H9 (cell line): Measurements from ENCODE around the gene PRR33. TPM values are rescaled to one million over a fixed set of nuclear protein-coding genes. Genes with fewer than 3 reads are reported as not detected.

Experiments used
- DNase-seq: peaks from one replicate; pipeline ENCODE4 v3.0.0-alpha.2; 2017
- H2AFZ ChIP-seq: one replicate; pipeline ENCODE4 v1.6.1; 2013; ENCODE audit warnings: mild to moderate bottlenecking, low read length, control low read depth, moderate library complexity
- H2AK5ac ChIP-seq: 2 replicates; pipeline ENCODE4 v1.6.1; 2013; ENCODE audit warnings: low read length, control low read depth, mixed read lengths; ENCODE audit not compliant: insufficient read length
- H2BK120ac ChIP-seq: one replicate; pipeline ENCODE4 v1.6.1; 2013; ENCODE audit warnings: low read depth, mild to moderate bottlenecking, low read length, control low read depth, inconsistent platforms; ENCODE audit not compliant: poor library complexity, severe bottlenecking
- H2BK12ac ChIP-seq: 2 replicates; pipeline ENCODE4 v1.6.1; 2013; ENCODE audit warnings: low read length, control low read depth, mixed read lengths, low read depth; ENCODE audit not compliant: insufficient read length
- H2BK15ac ChIP-seq: 2 replicates; pipeline ENCODE4 v1.6.1; 2013; ENCODE audit warnings: low read depth, low read length, control low read depth
- H2BK20ac ChIP-seq: one replicate; pipeline ENCODE4 v1.6.1; 2013; ENCODE audit warnings: low read depth, mild to moderate bottlenecking, low read length, control low read depth, inconsistent platforms; ENCODE audit not compliant: poor library complexity, severe bottlenecking
- H2BK5ac ChIP-seq: 2 replicates; pipeline ENCODE4 v1.6.1; 2013; ENCODE audit warnings: low read length, control low read depth, mixed read lengths; ENCODE audit not compliant: insufficient read length
- H3K14ac ChIP-seq: 2 replicates; pipeline ENCODE4 v1.6.1; 2013; ENCODE audit warnings: low read length, control low read depth; ENCODE audit not compliant: insufficient read depth
- H3K18ac ChIP-seq: 2 replicates; pipeline ENCODE4 v1.6.1; 2013; ENCODE audit warnings: low read depth, mild to moderate bottlenecking, mixed read lengths, low read length, control low read depth; ENCODE audit not compliant: insufficient read length
- H3K23ac ChIP-seq: 2 replicates; pipeline ENCODE4 v1.6.1; 2013; ENCODE audit warnings: low read length, control low read depth, mixed read lengths, low read depth; ENCODE audit not compliant: insufficient read length
- H3K23me2 ChIP-seq: 2 replicates; pipeline ENCODE4 v1.6.1; 2013; ENCODE audit warnings: low read depth, mild to moderate bottlenecking, mixed read lengths, low read length, control low read depth; ENCODE audit not compliant: insufficient read length, poor library complexity, severe bottlenecking
- H3K27ac ChIP-seq: 2 replicates; pipeline ENCODE4 v1.5.1; 2013; ENCODE audit warnings: low read length, control low read depth, mixed read lengths, low read depth; ENCODE audit not compliant: insufficient read length
- H3K27me3 ChIP-seq: 2 replicates; pipeline ENCODE4 v1.6.1; 2013; ENCODE audit warnings: low read length, control low read depth, inconsistent platforms; ENCODE audit not compliant: insufficient read depth
- H3K4ac ChIP-seq: 2 replicates; pipeline ENCODE4 v1.6.1; 2013; ENCODE audit warnings: low read depth, mild to moderate bottlenecking, control low read depth, inconsistent platforms, low read length, moderate library complexity
- H3K4me1 ChIP-seq: 2 replicates; pipeline ENCODE4 v1.6.1; 2013; ENCODE audit warnings: low read length, control low read depth, inconsistent platforms; ENCODE audit not compliant: insufficient read depth
- H3K4me2 ChIP-seq: 2 replicates; pipeline ENCODE4 v1.6.1; 2013; ENCODE audit warnings: low read length, control low read depth, mixed read lengths; ENCODE audit not compliant: insufficient read length, insufficient read depth
- H3K56ac ChIP-seq: 2 replicates; pipeline ENCODE4 v1.6.1; 2013; ENCODE audit warnings: low read depth, mild to moderate bottlenecking, mixed read lengths, low read length, control low read depth; ENCODE audit not compliant: insufficient read length
- H3K79me1 ChIP-seq: 2 replicates; pipeline ENCODE4 v1.6.1; 2013; ENCODE audit warnings: low read depth, mild to moderate bottlenecking, moderate library complexity, low read length, control low read depth, inconsistent platforms; ENCODE audit not compliant: insufficient read depth, poor library complexity, severe bottlenecking
- H3K79me2 ChIP-seq: 2 replicates; pipeline ENCODE4 v1.6.1; 2013; ENCODE audit warnings: low read length, control low read depth, inconsistent platforms; ENCODE audit not compliant: insufficient read depth
- H3K9ac ChIP-seq: 2 replicates; pipeline ENCODE4 v1.6.1; 2013; ENCODE audit warnings: low read length, control low read depth, mixed read lengths; ENCODE audit not compliant: insufficient read length; ENCODE audit errors: extremely low read depth
- H3K9me3 ChIP-seq: one replicate; pipeline ENCODE4 v1.6.1; 2013; ENCODE audit warnings: low read depth, low read length, inconsistent platforms; ENCODE audit not compliant: control insufficient read depth
- H3T11ph ChIP-seq: one replicate; pipeline ENCODE4 v1.6.1; 2013; ENCODE audit warnings: mild to moderate bottlenecking, low read length, control low read depth, inconsistent platforms
- H4K20me1 ChIP-seq: one replicate; pipeline ENCODE4 v1.6.1; 2013; ENCODE audit not compliant: control insufficient read depth, insufficient read length, insufficient read depth
- H4K5ac ChIP-seq: 2 replicates; pipeline ENCODE4 v1.6.1; 2013; ENCODE audit warnings: low read depth, mild to moderate bottlenecking, mixed read lengths, low read length, control low read depth; ENCODE audit not compliant: insufficient read length
- H4K8ac ChIP-seq: replicated peaks from 2 replicates; pipeline ENCODE4 v1.6.1; 2013; ENCODE audit warnings: low read length, control low read depth, mixed read lengths, low read depth; ENCODE audit not compliant: insufficient read length
- H4K91ac ChIP-seq: 2 replicates; pipeline ENCODE4 v1.6.1; 2013; ENCODE audit warnings: low read depth, mild to moderate bottlenecking, moderate library complexity, mixed read lengths, low read length, control low read depth; ENCODE audit not compliant: insufficient read length
- H3K27ac Mint-ChIP-seq, 3 experiments: 2 replicates in 2 of 3; 3 replicates in 1 of 3; pipeline ENCODE4 v1.8.0; 2020 to 2021; ENCODE audit warnings: mixed read lengths in 3 of 3, mild to moderate bottlenecking in 1 of 3, moderate library complexity in 1 of 3
- H3K27me3 Mint-ChIP-seq: 2 replicates; pipeline ENCODE4 v1.8.0; 2021; ENCODE audit warnings: low read depth, mild to moderate bottlenecking, moderate library complexity, mixed read lengths
- H3K36me3 Mint-ChIP-seq, 3 experiments: 2 replicates in 2 of 3; 3 replicates in 1 of 3; pipeline ENCODE4 v1.8.0; 2020 to 2021; ENCODE audit warnings: low read depth in 3 of 3, mixed read lengths in 3 of 3; ENCODE audit not compliant: insufficient read depth in 1 of 3
- H3K4me1 Mint-ChIP-seq, 2 experiments: 2 replicates each; pipeline ENCODE4 v1.8.0; 2020; ENCODE audit warnings: mixed read lengths in 2 of 2
- H3K4me3 Mint-ChIP-seq, 2 experiments: 2 replicates in 1 of 2; 3 replicates in 1 of 2; pipeline ENCODE4 v1.8.0; 2020 to 2021; ENCODE audit warnings: mild to moderate bottlenecking in 2 of 2, mixed read lengths in 2 of 2, moderate library complexity in 1 of 2
- H3K9me3 Mint-ChIP-seq, 2 experiments: 2 replicates in 1 of 2; 3 replicates in 1 of 2; pipeline ENCODE4 v1.8.0; 2020; ENCODE audit warnings: mild to moderate bottlenecking in 2 of 2, mixed read lengths in 2 of 2, moderate library complexity in 1 of 2
- WGBS: extraction: QIAGEN DNeasy Blood & Tissue Kit; methylation state at CpG from one replicate; pipeline ENCODE4 v1.1.7; 2013; ENCODE audit warnings: missing lambda C conversion rate, low lambda C conversion rate, mixed read lengths; ENCODE audit not compliant: insufficient read length; ENCODE audit errors: extremely low coverage; 5-methylcytosine and 5-hydroxymethylcytosine counted together
- total RNA-seq: library from RNA; stranded (reverse); gene quantifications from 2 replicates; pipeline ENCODE4 v1.2.1, GENCODE V29; 2021
- TF ChIP-seq, protein P1 (sequence below): fragments of 200-600 bp; sonication (generic); conservative IDR thresholded peaks from 3 replicates; pipeline ENCODE4 v1.8.0; 2021; ENCODE audit warnings: antibody characterized with exemption, mild to moderate bottlenecking

Gene PRR33
- total RNA-seq, 1 experiment from 2014 or later = not detected

DNA sequence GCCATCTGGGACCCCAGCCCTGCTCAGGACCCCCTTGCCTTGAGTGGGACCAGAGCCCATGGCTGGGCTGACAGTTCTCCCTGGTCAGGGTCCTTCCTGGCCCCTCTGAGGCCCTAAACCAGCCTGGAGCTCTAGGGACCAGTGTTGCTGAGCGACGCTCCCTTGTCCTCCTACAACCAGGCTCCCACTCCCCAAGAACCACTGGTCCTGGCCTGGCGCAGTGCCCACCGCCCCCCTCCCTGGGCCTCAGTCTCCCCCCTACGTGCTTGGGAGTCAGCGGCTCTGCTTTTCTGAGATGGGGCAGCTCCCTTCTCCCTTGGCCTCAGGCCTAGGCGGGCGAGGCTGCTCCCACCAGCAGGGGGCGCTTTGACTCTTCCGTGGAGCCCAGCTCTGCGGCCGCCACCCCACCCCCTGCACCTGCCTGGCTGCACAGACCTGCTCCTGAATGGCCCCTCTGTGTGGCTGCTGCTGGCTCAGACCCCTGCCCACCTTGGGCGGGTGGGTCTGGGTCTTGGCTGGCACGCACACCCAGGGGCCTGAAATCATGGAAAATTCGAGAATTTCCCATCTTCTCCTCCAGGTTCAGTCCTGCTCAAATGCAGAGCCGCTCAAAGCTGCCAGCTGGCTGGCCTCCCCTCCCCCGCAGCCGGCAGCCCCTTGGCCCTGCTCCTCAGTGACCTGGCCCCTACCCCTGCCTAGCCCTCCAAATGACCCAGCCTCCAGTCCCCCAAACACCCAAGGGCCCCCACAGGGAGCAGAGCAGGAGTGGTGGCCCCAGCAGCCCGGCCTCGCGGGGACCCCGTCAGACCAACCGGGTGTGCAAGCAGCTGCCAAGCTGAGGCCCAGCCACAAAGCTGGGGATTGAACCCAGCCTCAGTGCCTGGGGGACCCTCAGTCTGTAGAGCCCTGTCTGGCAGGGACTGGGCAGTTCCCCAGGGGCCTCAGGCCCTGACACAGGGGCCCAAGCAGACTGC is 9.1 kb downstream of the PRR33 start:
- no peak overlapping the region for H2BK15ac ChIP-seq
- H3K27ac ChIP-seq = no peak overlapping the region
- no peak overlapping the region for H2AFZ ChIP-seq
- H2BK12ac ChIP-seq = no peak overlapping the region
- no peaks in the 10 kb centered on the region for H3K79me1 ChIP-seq
- no peaks in the 10 kb centered on the region for H3K23me2 ChIP-seq
- H4K5ac ChIP-seq = no peak overlapping the region
- no peak overlapping the region for H3K4ac ChIP-seq
- H3K4me2 ChIP-seq = no peak overlapping the region
- DNase-seq = peak; percentile 90
- no peaks in the 10 kb centered on the region for H3K27me3 ChIP-seq
- no CpG with 5 or more reads among the region's 23 CpGs for WGBS
- Mint-ChIP-seq H3K27me3 (peaks cover 7% of the 10 kb centered on the region), H3K4me1 (no peaks in the 10 kb centered on the region), H3K4me3 (no peak overlapping the region), H3K9me3 (no peaks in the 10 kb centered on the region), H3K36me3 (no peaks in the 10 kb centered on the region), H3K27ac (no peak overlapping the region)
- H3T11ph ChIP-seq = no peak overlapping the region
- no peak overlapping the region for H3K9ac ChIP-seq
- H2AK5ac ChIP-seq = no peak overlapping the region
- H2BK120ac ChIP-seq = no peak overlapping the region
- no peak overlapping the region for H3K18ac ChIP-seq
- H4K8ac ChIP-seq = no peak overlapping the region
- H3K23ac ChIP-seq = no peak overlapping the region
- no peaks in the 10 kb centered on the region for H4K20me1 ChIP-seq
- no peaks in the 10 kb centered on the region for H3K4me1 ChIP-seq
- no peak overlapping the region for H3K14ac ChIP-seq
- H4K91ac ChIP-seq = no peak overlapping the region
- H2BK5ac ChIP-seq = no peak overlapping the region
- TF ChIP-seq, protein P1, sequence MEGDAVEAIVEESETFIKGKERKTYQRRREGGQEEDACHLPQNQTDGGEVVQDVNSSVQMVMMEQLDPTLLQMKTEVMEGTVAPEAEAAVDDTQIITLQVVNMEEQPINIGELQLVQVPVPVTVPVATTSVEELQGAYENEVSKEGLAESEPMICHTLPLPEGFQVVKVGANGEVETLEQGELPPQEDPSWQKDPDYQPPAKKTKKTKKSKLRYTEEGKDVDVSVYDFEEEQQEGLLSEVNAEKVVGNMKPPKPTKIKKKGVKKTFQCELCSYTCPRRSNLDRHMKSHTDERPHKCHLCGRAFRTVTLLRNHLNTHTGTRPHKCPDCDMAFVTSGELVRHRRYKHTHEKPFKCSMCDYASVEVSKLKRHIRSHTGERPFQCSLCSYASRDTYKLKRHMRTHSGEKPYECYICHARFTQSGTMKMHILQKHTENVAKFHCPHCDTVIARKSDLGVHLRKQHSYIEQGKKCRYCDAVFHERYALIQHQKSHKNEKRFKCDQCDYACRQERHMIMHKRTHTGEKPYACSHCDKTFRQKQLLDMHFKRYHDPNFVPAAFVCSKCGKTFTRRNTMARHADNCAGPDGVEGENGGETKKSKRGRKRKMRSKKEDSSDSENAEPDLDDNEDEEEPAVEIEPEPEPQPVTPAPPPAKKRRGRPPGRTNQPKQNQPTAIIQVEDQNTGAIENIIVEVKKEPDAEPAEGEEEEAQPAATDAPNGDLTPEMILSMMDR = peak; percentile 96
- H3K9me3 ChIP-seq = no peaks in the 10 kb centered on the region
- no peak overlapping the region for H3K56ac ChIP-seq
- H3K79me2 ChIP-seq = no peaks in the 10 kb centered on the region
- H2BK20ac ChIP-seq = no peak overlapping the region
